Mesendoderm (in vitro differentiated cells): ENCODE results near the gene OR6K2.

ENCODE experiments used
- DNase-seq: peaks from one replicate; pipeline ENCODE4 v3.0.0; 2013
- H2AK5ac ChIP-seq: 2 replicates; pipeline ENCODE4 v1.6.1; 2013; ENCODE audit warnings: low read length, inconsistent platforms
- H2BK120ac ChIP-seq: 2 replicates; pipeline ENCODE4 v1.6.1; 2013; ENCODE audit warnings: low read depth, mild to moderate bottlenecking, low read length, moderate library complexity, mixed read lengths
- H2BK15ac ChIP-seq: replicated peaks from 2 replicates; pipeline ENCODE4 v1.6.1; 2013; ENCODE audit warnings: low read depth, mild to moderate bottlenecking, moderate library complexity
- H2BK5ac ChIP-seq: 2 replicates; pipeline ENCODE4 v1.6.1; 2013; ENCODE audit warnings: low read length, inconsistent platforms
- H3K18ac ChIP-seq: 2 replicates; pipeline ENCODE4 v1.6.1; 2013; ENCODE audit warnings: mild to moderate bottlenecking, low read length, mixed read lengths
- H3K23ac ChIP-seq: one replicate; pipeline ENCODE4 v1.6.1; 2013; ENCODE audit warnings: low read length
- H3K27ac ChIP-seq: 2 replicates; pipeline ENCODE4 v1.5.1; 2013; ENCODE audit warnings: low read depth, mild to moderate bottlenecking, inconsistent platforms, low read length, moderate library complexity
- H3K27me3 ChIP-seq: 2 replicates; pipeline ENCODE4 v1.6.1; 2013; ENCODE audit warnings: low read length, control low read depth, mild to moderate bottlenecking, inconsistent platforms; ENCODE audit not compliant: insufficient read depth, poor library complexity
- H3K36me3 ChIP-seq: 2 replicates; pipeline ENCODE4 v1.6.1; 2013; ENCODE audit warnings: low read length, inconsistent platforms; ENCODE audit not compliant: control insufficient read depth, insufficient read depth
- H3K4ac ChIP-seq: one replicate; pipeline ENCODE4 v1.6.1; 2013; ENCODE audit warnings: low read depth, mild to moderate bottlenecking, low read length, moderate library complexity
- H3K4me1 ChIP-seq: 2 replicates; pipeline ENCODE4 v1.6.1; 2013; ENCODE audit warnings: low read depth, low read length, inconsistent platforms; ENCODE audit not compliant: control insufficient read depth
- H3K4me2 ChIP-seq: 2 replicates; pipeline ENCODE4 v1.6.1; 2013; ENCODE audit warnings: low read length
- H3K4me3 ChIP-seq: 2 replicates; pipeline ENCODE4 v1.5.1; 2013; ENCODE audit warnings: mild to moderate bottlenecking, low read length
- H3K56ac ChIP-seq: one replicate; pipeline ENCODE4 v1.6.1; 2013; ENCODE audit warnings: low read length
- H3K79me1 ChIP-seq: 2 replicates; pipeline ENCODE4 v1.6.1; 2013; ENCODE audit warnings: low read length, inconsistent platforms
- H3K79me2 ChIP-seq: 2 replicates; pipeline ENCODE4 v1.6.1; 2013; ENCODE audit warnings: mild to moderate bottlenecking, low read length; ENCODE audit not compliant: control insufficient read depth, insufficient read depth
- H3K9ac ChIP-seq: 2 replicates; pipeline ENCODE4 v1.6.1; 2013; ENCODE audit warnings: low read length, inconsistent platforms
- H4K5ac ChIP-seq: one replicate; pipeline ENCODE4 v1.6.1; 2013; ENCODE audit warnings: low read length
- H4K8ac ChIP-seq: one replicate; pipeline ENCODE4 v1.6.1; 2013; ENCODE audit warnings: low read depth, mild to moderate bottlenecking, control low read depth, low read length, moderate library complexity
- WGBS: extraction: QIAGEN DNeasy Blood & Tissue Kit; methylation state at CpG from one replicate; pipeline ENCODE4 v1.1.7; 2013; ENCODE audit warnings: low lambda C conversion rate, missing lambda C conversion rate; ENCODE audit not compliant: insufficient coverage; ENCODE audit errors: extremely low coverage; 5-methylcytosine and 5-hydroxymethylcytosine counted together

The OR6K2 gene

GRCh38 chr1:158724442-158724841 is 24.0 kb upstream of the OR6K2 start:
- Histone ChIP-seq H3K23ac (no peak overlapping the region), H2BK120ac (no peak overlapping the region), H3K4me2 (no peak overlapping the region), H3K27me3 (no peaks in the 10 kb centered on the region), H3K79me1 (no peaks in the 10 kb centered on the region), H4K8ac (no peak overlapping the region), H2AK5ac (no peak overlapping the region), H3K4me3 (no peak overlapping the region), H3K79me2 (no peaks in the 10 kb centered on the region), H4K5ac (no peak overlapping the region), H3K27ac (no peak overlapping the region), H2BK15ac (no peak overlapping the region), H3K56ac (no peak overlapping the region), H2BK5ac (no peak overlapping the region), H3K4me1 (no peaks in the 10 kb centered on the region), H3K9ac (no peak overlapping the region), H3K18ac (no peak overlapping the region), H3K36me3 (no peaks in the 10 kb centered on the region), H3K4ac (no peak overlapping the region)
- DNase-seq = no peak
- no CpG with 5 or more reads among the region's 5 CpGs for WGBS

GRCh38 chr1:158720620-158721019 is 20.2 kb upstream of the OR6K2 start, which contains the start of gene OR6K3:
Gene OR6K3, minus strand, starts transcription at chr1:158720720. Its CDS starts 2,605 bp downstream, at chr1:158718115.
- H3K79me2 ChIP-seq = no peaks in the 10 kb centered on the region

GRCh38 chr1:158719664-158720063 is 19.2 kb upstream of the OR6K2 start:
- no peaks in the 10 kb centered on the region for H3K4me1 ChIP-seq
- H3K4ac ChIP-seq = no peak overlapping the region
- no peak overlapping the region for H2BK15ac ChIP-seq

More at GRCh38 chr1:158720620-158721019, 20.2 kb upstream of the OR6K2 start, which contains the start of gene OR6K3:
- Histone ChIP-seq H3K4ac (no peak within 1 kb of the TSS), H3K27me3 (no peaks in the 10 kb centered on the region), H3K36me3 (no peaks in the 10 kb centered on the region), H3K27ac (no peak within 1 kb of the TSS), H3K56ac (no peak within 1 kb of the TSS), H3K4me2 (no peak within 1 kb of the TSS), H3K18ac (no peak within 1 kb of the TSS), H2AK5ac (no peak within 1 kb of the TSS), H3K79me1 (no peaks in the 10 kb centered on the region), H4K5ac (no peak within 1 kb of the TSS), H2BK5ac (no peak within 1 kb of the TSS), H2BK120ac (no peak within 1 kb of the TSS), H3K4me1 (no peaks in the 10 kb centered on the region), H2BK15ac (no peak within 1 kb of the TSS), H3K23ac (no peak within 1 kb of the TSS), H4K8ac (no peak within 1 kb of the TSS), H3K9ac (no peak within 1 kb of the TSS), H3K4me3 (no peak within 1 kb of the TSS)
- no peak for DNase-seq
- WGBS = no CpG with 5 or more reads among the region's 2 CpGs

GRCh38 chr1:158717344-158717743 is 16.9 kb upstream of the OR6K2 start:
- H3K4me3 ChIP-seq = no peak overlapping the region
- H3K36me3 ChIP-seq = no peaks in the 10 kb centered on the region
- H3K4me2 ChIP-seq = no peak overlapping the region
- no peak overlapping the region for H3K56ac ChIP-seq
- no peak overlapping the region for H3K23ac ChIP-seq
- no peak overlapping the region for H2AK5ac ChIP-seq
- DNase-seq = no peak
- H4K8ac ChIP-seq = no peak overlapping the region
- no peak overlapping the region for H3K9ac ChIP-seq
- H2BK120ac ChIP-seq = no peak overlapping the region
- no peaks in the 10 kb centered on the region for H3K27me3 ChIP-seq
- H3K4me1 ChIP-seq = no peaks in the 10 kb centered on the region
- H3K18ac ChIP-seq = no peak overlapping the region
- H3K79me2 ChIP-seq = no peaks in the 10 kb centered on the region
- no peak overlapping the region for H3K4ac ChIP-seq
- whole genome bisulfite sequencing = no CpG with 5 or more reads among the region's 6 CpGs
- no peak overlapping the region for H2BK5ac ChIP-seq
- no peaks in the 10 kb centered on the region for H3K79me1 ChIP-seq
- H3K27ac ChIP-seq = no peak overlapping the region
- no peak overlapping the region for H2BK15ac ChIP-seq
- no peak overlapping the region for H4K5ac ChIP-seq

More at GRCh38 chr1:158719664-158720063, 19.2 kb upstream of the OR6K2 start:
- no peak for DNase-seq
- no peak overlapping the region for H2AK5ac ChIP-seq
- H2BK5ac ChIP-seq = no peak overlapping the region
- H3K79me1 ChIP-seq = no peaks in the 10 kb centered on the region
- no peak overlapping the region for H3K9ac ChIP-seq
- no peak overlapping the region for H2BK120ac ChIP-seq
- no peaks in the 10 kb centered on the region for H3K36me3 ChIP-seq
- no peak overlapping the region for H4K8ac ChIP-seq
- no peak overlapping the region for H3K4me3 ChIP-seq
- H3K27me3 ChIP-seq = no peaks in the 10 kb centered on the region
- no peak overlapping the region for H4K5ac ChIP-seq
- H3K4me2 ChIP-seq = no peak overlapping the region
- no peak overlapping the region for H3K56ac ChIP-seq
- no peak overlapping the region for H3K18ac ChIP-seq
- WGBS = no CpG with 5 or more reads among the region's 3 CpGs
- H3K23ac ChIP-seq = no peak overlapping the region
- H3K79me2 ChIP-seq = no peaks in the 10 kb centered on the region
- no peak overlapping the region for H3K27ac ChIP-seq

GRCh38 chr1:158716335-158716734 is 15.9 kb upstream of the OR6K2 start:
- no peaks in the 10 kb centered on the region for H3K79me1 ChIP-seq
- no peaks in the 10 kb centered on the region for H3K27me3 ChIP-seq
- no peak overlapping the region for H2BK15ac ChIP-seq
- H3K27ac ChIP-seq = no peak overlapping the region
- H3K36me3 ChIP-seq = no peaks in the 10 kb centered on the region
- no CpG with 5 or more reads among the region's 1 CpG for WGBS
- no peak overlapping the region for H2AK5ac ChIP-seq
- H3K56ac ChIP-seq = no peak overlapping the region
- no peak for DNase-seq
- no peak overlapping the region for H2BK120ac ChIP-seq
- no peak overlapping the region for H3K18ac ChIP-seq
- H3K79me2 ChIP-seq = no peaks in the 10 kb centered on the region
- no peak overlapping the region for H3K9ac ChIP-seq
- no peak overlapping the region for H4K8ac ChIP-seq
- H3K4me3 ChIP-seq = no peak overlapping the region
- H3K4ac ChIP-seq = no peak overlapping the region
- H3K23ac ChIP-seq = no peak overlapping the region
- no peak overlapping the region for H3K4me2 ChIP-seq
- H2BK5ac ChIP-seq = no peak overlapping the region
- H3K4me1 ChIP-seq = no peaks in the 10 kb centered on the region
- no peak overlapping the region for H4K5ac ChIP-seq

GRCh38 chr1:158714754-158715153 is 14.3 kb upstream of the OR6K2 start:
- Histone ChIP-seq H3K23ac (no peak overlapping the region), H3K4me2 (no peak overlapping the region), H3K4ac (no peak overlapping the region), H3K27me3 (no peaks in the 10 kb centered on the region), H3K36me3 (no peaks in the 10 kb centered on the region), H3K27ac (no peak overlapping the region), H3K56ac (no peak overlapping the region), H3K79me1 (no peaks in the 10 kb centered on the region), H3K79me2 (no peaks in the 10 kb centered on the region), H4K8ac (no peak overlapping the region), H2AK5ac (no peak overlapping the region), H3K18ac (no peak overlapping the region), H3K4me3 (no peak overlapping the region), H2BK5ac (no peak overlapping the region), H3K9ac (no peak overlapping the region), H2BK120ac (no peak overlapping the region), H3K4me1 (no peaks in the 10 kb centered on the region), H2BK15ac (no peak overlapping the region), H4K5ac (no peak overlapping the region)
- no CpG with 5 or more reads among the region's 1 CpG for WGBS
- DNase-seq = no peak
